ENCODE data around the gene CDKN1A.

DNA sequence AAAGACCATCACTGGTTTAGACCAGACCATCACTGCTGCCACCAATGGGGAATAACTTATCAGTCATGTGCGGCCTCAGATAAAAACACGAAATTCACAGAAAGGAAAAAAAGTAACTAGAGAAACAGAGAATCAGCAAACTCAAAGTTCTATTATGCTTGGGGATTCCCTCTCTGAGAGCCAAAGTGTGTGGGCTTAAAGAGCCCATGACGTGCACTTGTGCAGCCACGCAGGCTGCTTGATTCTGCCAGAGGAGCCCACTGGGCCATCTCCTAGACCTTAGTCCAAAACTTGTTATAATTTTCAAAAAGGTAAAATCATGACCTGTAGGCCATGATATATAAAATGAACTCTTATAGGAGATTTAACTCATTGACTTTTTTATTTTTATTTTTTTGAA is 34.3 kb downstream of the CDKN1A start:
- TF ChIP-seq, protein P1, sequence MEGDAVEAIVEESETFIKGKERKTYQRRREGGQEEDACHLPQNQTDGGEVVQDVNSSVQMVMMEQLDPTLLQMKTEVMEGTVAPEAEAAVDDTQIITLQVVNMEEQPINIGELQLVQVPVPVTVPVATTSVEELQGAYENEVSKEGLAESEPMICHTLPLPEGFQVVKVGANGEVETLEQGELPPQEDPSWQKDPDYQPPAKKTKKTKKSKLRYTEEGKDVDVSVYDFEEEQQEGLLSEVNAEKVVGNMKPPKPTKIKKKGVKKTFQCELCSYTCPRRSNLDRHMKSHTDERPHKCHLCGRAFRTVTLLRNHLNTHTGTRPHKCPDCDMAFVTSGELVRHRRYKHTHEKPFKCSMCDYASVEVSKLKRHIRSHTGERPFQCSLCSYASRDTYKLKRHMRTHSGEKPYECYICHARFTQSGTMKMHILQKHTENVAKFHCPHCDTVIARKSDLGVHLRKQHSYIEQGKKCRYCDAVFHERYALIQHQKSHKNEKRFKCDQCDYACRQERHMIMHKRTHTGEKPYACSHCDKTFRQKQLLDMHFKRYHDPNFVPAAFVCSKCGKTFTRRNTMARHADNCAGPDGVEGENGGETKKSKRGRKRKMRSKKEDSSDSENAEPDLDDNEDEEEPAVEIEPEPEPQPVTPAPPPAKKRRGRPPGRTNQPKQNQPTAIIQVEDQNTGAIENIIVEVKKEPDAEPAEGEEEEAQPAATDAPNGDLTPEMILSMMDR (tag by site-specific recombination; IDR thresholded peaks at IDR 0.05) = no peak
- no peak for TF ChIP-seq ZNF362 (tag by site-specific recombination; IDR thresholded peaks at IDR 0.05)
- TF ChIP-seq ZNF175 (tag by site-specific recombination; IDR thresholded peaks at IDR 0.05) = no peak
